HG03342 (cell line): ENCODE results near the gene CACNA1C.

ENCODE experiments used
- ATAC-seq: cut with Tn5 transposase; IDR thresholded peaks from one replicate; pipeline ENCODE4 v1.9.1; 2021; ENCODE audit warnings: mild to moderate bottlenecking, moderate library complexity; ENCODE audit not compliant: unreplicated experiment

The CACNA1C gene

GRCh38 chr12:2460051-2460670 is 407.4 kb downstream of the CACNA1C start:
- no peak for ATAC-seq

- no peak for ATAC-seq
Measured at GRCh38 chr12:2461046-2461445, 408.3 kb downstream of the CACNA1C start.

GRCh38 chr12:2461645-2462044 is 408.9 kb downstream of the CACNA1C start:
- ATAC-seq: no peak

GRCh38 chr12:2462087-2462486 is 409.3 kb downstream of the CACNA1C start:
- ATAC-seq: no peak

- no peak for ATAC-seq
Measured at GRCh38 chr12:2463719-2464118, 410.9 kb downstream of the CACNA1C start.

- ATAC-seq: no peak
Measured at GRCh38 chr12:2465681-2466080, 412.9 kb downstream of the CACNA1C start.

GRCh38 chr12:2466211-2466610 is 413.4 kb downstream of the CACNA1C start:
- ATAC-seq: no peak

GRCh38 chr12:2467447-2468195 is 414.8 kb downstream of the CACNA1C start:
- no peak for ATAC-seq

GRCh38 chr12:2475984-2476383 is 423.2 kb downstream of the CACNA1C start:
- ATAC-seq: no peak

- no peak for ATAC-seq
Measured at GRCh38 chr12:2477009-2477766, 424.4 kb downstream of the CACNA1C start.

GRCh38 chr12:2479851-2480535 is 427.2 kb downstream of the CACNA1C start:
- ATAC-seq: no peak

GRCh38 chr12:2481346-2481745 is 428.6 kb downstream of the CACNA1C start:
- ATAC-seq: no peak

GRCh38 chr12:2481951-2482350 is 429.2 kb downstream of the CACNA1C start:
- ATAC-seq: no peak

- ATAC-seq: no peak
Measured at GRCh38 chr12:2482938-2483660, 430.3 kb downstream of the CACNA1C start.

- no peak for ATAC-seq
Measured at GRCh38 chr12:2483713-2484112, 430.9 kb downstream of the CACNA1C start.

GRCh38 chr12:2484141-2484776 is 431.5 kb downstream of the CACNA1C start:
- ATAC-seq: no peak

GRCh38 chr12:2485681-2486080 is 432.9 kb downstream of the CACNA1C start:
- ATAC-seq: no peak

GRCh38 chr12:2486796-2487195 is 434.0 kb downstream of the CACNA1C start:
- no peak for ATAC-seq

GRCh38 chr12:2487278-2487677 is 434.5 kb downstream of the CACNA1C start:
- no peak for ATAC-seq

- ATAC-seq: no peak
Measured at GRCh38 chr12:2488131-2488530, 435.3 kb downstream of the CACNA1C start.
